Epithelial cell of proximal tubule (primary cell): ENCODE measurements around the gene FKBP14. TPM values are rescaled to one million over a fixed set of nuclear protein-coding genes. Genes with fewer than 3 reads are reported as not detected.

ENCODE experiments used
- DNase-seq: peaks from one replicate; pipeline ENCODE4 v3.0.0-alpha.2; 2011; ENCODE audit warnings: low read depth
- H3K4me3 ChIP-seq: 2 replicates; pipeline ENCODE4 v1.5.1; 2011; ENCODE audit warnings: low read depth, mild to moderate bottlenecking, low read length
- total RNA-seq: library from RNA; depleted of rRNA; stranded (reverse); fragments of >200 nt; gene quantifications from 2 replicates; pipeline ENCODE4 v1.2.3, GENCODE V29; 2015
- TF ChIP-seq, protein P1 (sequence below): conservative IDR thresholded peaks from 2 replicates; pipeline ENCODE4 v1.5.1; 2012; ENCODE audit warnings: low read depth, mild to moderate bottlenecking, low read length

The FKBP14 gene
- total RNA-seq, 1 donor from 2014 or later = 7.8 TPM

DNA sequence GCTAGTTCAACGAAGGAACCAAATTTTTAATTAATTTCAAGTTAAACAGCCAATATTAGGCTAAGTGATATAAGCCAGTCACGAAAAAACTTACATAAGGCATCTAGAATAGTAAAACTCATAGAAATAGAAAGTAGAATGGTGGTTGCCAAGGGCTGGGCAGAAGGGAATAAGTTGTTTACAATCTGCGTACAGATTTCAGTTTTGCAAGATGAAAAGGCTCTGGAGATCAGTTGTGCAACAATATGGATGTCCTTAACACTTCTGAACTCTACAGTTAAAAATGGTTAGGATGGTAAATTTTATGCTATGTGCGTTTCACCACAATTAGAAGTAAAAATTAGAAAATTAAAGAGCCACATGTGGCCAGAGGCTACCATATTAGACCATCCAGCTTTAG is 50.2 kb downstream of the FKBP14 start:
- TF ChIP-seq, protein P1, sequence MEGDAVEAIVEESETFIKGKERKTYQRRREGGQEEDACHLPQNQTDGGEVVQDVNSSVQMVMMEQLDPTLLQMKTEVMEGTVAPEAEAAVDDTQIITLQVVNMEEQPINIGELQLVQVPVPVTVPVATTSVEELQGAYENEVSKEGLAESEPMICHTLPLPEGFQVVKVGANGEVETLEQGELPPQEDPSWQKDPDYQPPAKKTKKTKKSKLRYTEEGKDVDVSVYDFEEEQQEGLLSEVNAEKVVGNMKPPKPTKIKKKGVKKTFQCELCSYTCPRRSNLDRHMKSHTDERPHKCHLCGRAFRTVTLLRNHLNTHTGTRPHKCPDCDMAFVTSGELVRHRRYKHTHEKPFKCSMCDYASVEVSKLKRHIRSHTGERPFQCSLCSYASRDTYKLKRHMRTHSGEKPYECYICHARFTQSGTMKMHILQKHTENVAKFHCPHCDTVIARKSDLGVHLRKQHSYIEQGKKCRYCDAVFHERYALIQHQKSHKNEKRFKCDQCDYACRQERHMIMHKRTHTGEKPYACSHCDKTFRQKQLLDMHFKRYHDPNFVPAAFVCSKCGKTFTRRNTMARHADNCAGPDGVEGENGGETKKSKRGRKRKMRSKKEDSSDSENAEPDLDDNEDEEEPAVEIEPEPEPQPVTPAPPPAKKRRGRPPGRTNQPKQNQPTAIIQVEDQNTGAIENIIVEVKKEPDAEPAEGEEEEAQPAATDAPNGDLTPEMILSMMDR = no peak
- no peak overlapping the region for H3K4me3 ChIP-seq
- no peak for DNase-seq

DNA sequence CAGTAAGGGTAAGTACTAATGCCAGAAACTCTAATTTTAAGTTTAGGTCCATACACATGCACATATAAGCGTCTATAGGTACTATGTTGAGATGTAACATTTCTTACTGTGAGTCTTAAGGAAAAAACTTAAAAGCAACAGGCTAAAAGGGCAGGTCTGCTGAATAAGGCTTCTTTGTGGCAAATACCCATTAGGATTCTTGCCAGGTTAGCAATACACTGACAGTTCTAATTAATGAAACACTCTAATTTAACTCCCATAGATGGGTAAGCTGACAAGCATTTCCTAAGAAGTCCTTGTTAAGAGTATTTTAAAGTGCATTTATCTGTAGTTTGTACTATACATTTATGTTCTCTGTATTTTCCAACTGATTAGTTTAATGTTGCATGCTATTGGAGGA is 50.9 kb downstream of the FKBP14 start:
- TF ChIP-seq, protein P1 = no peak
- no peak for DNase-seq
- H3K4me3 ChIP-seq = no peak overlapping the region

- TF ChIP-seq, protein P1 = no peak
- DNase-seq = no peak
- H3K4me3 ChIP-seq = no peak overlapping the region
These were observed 52.2 kb downstream of the FKBP14 start for GRCh38 chr7:29974286-29974685.

- no peak for DNase-seq
- TF ChIP-seq, protein P1 = no peak
- no peak overlapping the region for H3K4me3 ChIP-seq
These were observed 54.2 kb downstream of the FKBP14 start for GRCh38 chr7:29972315-29972669.

DNA sequence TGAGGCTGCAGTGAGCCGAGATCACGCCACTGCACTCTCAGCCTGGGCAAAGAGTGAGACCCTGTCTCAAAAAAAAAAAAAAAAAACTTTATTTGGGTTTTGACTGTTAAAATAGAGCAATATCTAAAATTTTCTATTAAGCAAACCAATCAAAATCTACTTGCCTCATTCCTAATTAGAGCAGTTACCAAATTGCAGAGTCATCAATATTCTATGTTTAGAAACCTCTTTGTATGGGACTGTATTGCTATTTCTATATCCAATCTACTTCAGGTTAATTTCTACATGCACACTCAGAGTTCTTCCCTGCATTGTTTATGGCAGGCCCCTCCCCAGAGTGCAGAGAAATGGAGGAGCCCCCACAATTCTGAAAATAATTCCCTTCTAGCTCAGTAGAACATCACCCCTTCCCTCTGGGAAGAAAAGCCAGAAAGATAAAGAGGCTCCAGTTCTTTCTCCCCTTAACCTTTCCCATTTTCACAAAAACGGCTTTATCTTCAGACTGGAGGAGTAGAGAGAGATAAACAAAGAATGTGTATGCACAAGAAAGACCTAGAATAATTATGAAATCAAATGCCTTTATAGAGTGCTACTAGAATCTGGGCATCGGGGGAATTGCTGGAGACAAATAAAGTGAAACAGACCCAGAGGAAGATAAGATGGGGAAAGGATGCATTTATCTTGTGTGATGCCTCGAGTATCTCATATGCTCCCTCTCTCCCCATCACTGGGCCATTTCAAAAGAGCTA is 54.8 kb downstream of the FKBP14 start:
- TF ChIP-seq, protein P1 = no peak
- no peak overlapping the region for H3K4me3 ChIP-seq
- DNase-seq = no peak

DNA sequence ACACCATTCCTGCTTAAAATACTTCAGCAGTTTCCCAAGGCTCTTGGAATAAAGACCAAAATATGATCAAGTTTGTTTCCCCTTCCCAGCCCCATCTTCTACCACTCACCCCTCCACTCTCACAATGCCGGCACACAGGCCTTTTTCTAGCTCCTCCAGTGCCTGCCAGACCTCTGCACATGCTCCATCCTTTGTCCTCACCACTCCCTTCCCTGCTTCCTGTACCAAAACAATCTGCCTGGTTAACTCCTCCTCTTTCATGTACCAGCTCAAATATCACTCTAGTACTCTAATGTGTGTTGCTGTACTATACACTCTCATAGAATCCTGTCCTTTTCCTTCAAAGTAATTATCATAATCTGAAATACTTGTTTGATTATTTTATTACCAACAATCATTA is 56.3 kb downstream of the FKBP14 start:
- no peak for DNase-seq
- TF ChIP-seq, protein P1 = no peak

DNA sequence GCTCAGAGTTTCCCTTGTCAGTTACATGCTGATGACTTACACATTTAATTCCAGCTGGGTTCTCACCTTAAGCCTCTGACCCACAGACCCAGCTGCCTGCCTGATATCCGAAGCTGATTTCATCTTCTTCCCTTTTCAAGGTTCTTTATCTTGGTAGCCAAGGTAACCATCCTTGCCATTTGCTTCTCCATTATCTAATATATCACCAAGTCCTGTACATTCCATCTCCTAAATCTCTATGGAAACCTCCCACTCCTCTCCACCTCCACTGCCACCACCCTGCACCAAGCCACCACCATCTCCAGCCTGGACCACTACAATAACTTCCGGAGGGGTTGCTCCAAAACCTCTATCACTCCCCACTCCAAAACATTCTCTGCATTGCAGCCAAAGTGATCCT is 56.8 kb downstream of the FKBP14 start:
- no peak for DNase-seq
- TF ChIP-seq, protein P1 = no peak
- no peak overlapping the region for H3K4me3 ChIP-seq

More for the DNA sequence above, 56.3 kb downstream of the FKBP14 start:
- no peak overlapping the region for H3K4me3 ChIP-seq
